H1 (cell line): Measurements from ENCODE around the gene MUC13. TPM values are rescaled to one million over a fixed set of nuclear protein-coding genes. Genes with fewer than 3 reads are reported as not detected.

Source experiments
- BACH1 ChIP-seq: IDR thresholded peaks from 2 replicates; pipeline ENCODE4 v1.6.1; 2012; ENCODE audit warnings: low read length, improper control_type of control experiment
- E2F6 ChIP-seq: IDR thresholded peaks from 2 replicates; pipeline ENCODE4 v1.6.1; 2012; ENCODE audit warnings: inconsistent platforms
- HDAC6 ChIP-seq: IDR thresholded peaks from one replicate; pipeline ENCODE4 v1.7.1; 2012; ENCODE audit warnings: low read depth, mild to moderate bottlenecking, inconsistent platforms, low read length, moderate library complexity
- RFX5 ChIP-seq: IDR thresholded peaks from 2 replicates; pipeline ENCODE4 v1.6.1; 2011; ENCODE audit warnings: low read depth, low read length, improper control_type of control experiment, borderline replicate concordance
- RNF2 ChIP-seq: fragments of 200-900, 300-1000 bp; sonication (generic); IDR thresholded peaks from 2 replicates; pipeline ENCODE4 v1.7.1; 2016; ENCODE audit warnings: borderline replicate concordance, low read depth, mild to moderate bottlenecking, antibody characterized with exemption, low read length; ENCODE audit not compliant: poor library complexity, severe bottlenecking; ENCODE audit errors: missing control alignments
- SIRT6 ChIP-seq: IDR thresholded peaks from one replicate; pipeline ENCODE4 v1.7.1; 2012; ENCODE audit warnings: low read length, inconsistent platforms
- SUZ12 ChIP-seq: fragments of 200-600 bp; sonication (generic); IDR thresholded peaks from 2 replicates; pipeline ENCODE4 v1.6.1; 2012; ENCODE audit warnings: mild to moderate bottlenecking, inconsistent platforms, low read length, moderate library complexity, mixed read lengths
- YY1 ChIP-seq: IDR thresholded peaks from 2 replicates; pipeline ENCODE4 v1.6.1; 2011; ENCODE audit warnings: low read depth, mild to moderate bottlenecking, low read length
- polyA plus RNA-seq, 7 experiments: library from polyadenylated mRNA; depleted of rRNA in 3 of 7; stranded (reverse) in 5 of 7; unstranded in 2 of 7; fragments of >200 nt in 5 of 7; fragments of 200-250 nt in 2 of 7; gene quantifications; 1 replicate in 5 of 7; 2 replicates in 1 of 7; 4 replicates in 1 of 7; pipeline versions ENCODE4 v1.2.1 to v1.2.3, GENCODE V29; 2011 to 2013; ENCODE audit warnings: missing spikeins in 2 of 7, mixed read lengths in 2 of 7
- total RNA-seq: library from RNA; stranded (reverse); fragmentation: NEBNext Ultra II Directional; extraction: Animal tissue kit (Norgen Biotek cat#: 25700); gene quantifications from 2 replicates; pipeline ENCODE4 v1.2.1, GENCODE V29; 2021

The MUC13 gene
- total and polyA plus RNA-seq, 2 of the 8 experiments (the other 6 are each of a cell fraction or from before 2014, with no cell fraction given), result not detected

- TF ChIP-seq E2F6, result no peak
- no peak for TF ChIP-seq SIRT6
- TF ChIP-seq RNF2, result no peak
- TF ChIP-seq RFX5, result no peak
- no peak for TF ChIP-seq BACH1
- TF ChIP-seq SUZ12, result no peak
- TF ChIP-seq HDAC6, result no peak
- TF ChIP-seq YY1, result no peak
These were observed 35.6 kb upstream of the MUC13 start (continued) for GRCh38 chr3:124969963-124970722.
